ENCODE results near the gene MYO5A.

- TF ChIP-seq CTCF (IDR thresholded peaks at IDR 0.05; ENCODE audit: extremely low read depth in 1 of 2, insufficient read depth in 1 of 2, low read depth in 1 of 2, low read length in 2 of 2), result no peak
- TF ChIP-seq POLR2A (IDR thresholded peaks at IDR 0.05; ENCODE audit: low read depth, low read length), result no peak
- TF ChIP-seq JUN (IDR thresholded peaks at IDR 0.05; ENCODE audit: borderline replicate concordance, insufficient read depth, insufficient read length, low read depth), result no peak
- TF ChIP-seq POLR2AphosphoS5 (IDR thresholded peaks at IDR 0.05; ENCODE audit: insufficient read depth, low read depth, low read length), result no peak
- no peak for TF ChIP-seq EZH2 (IDR thresholded peaks at IDR 0.05; ENCODE audit: borderline replicate concordance, low read depth, low read length, severe bottlenecking)
- TF ChIP-seq GATA2 (IDR thresholded peaks at IDR 0.05; ENCODE audit: insufficient read depth, insufficient read length, low read depth, low read length), result no peak
- no peak for TF ChIP-seq MAX (IDR thresholded peaks at IDR 0.05; ENCODE audit: insufficient read depth, insufficient read length)
- TF ChIP-seq MYC (IDR thresholded peaks at IDR 0.05; ENCODE audit: low read depth, low read length), result no peak
Observed at GRCh38 chr15:52361975-52362494, 166.6 kb downstream of the MYO5A start.

Data from endothelial cell of umbilical vein (primary cell).